H1 (cell line): Measurements from ENCODE around the gene PHLDA3.

ENCODE experiments used
- CTCF ChIP-seq, 3 experiments: IDR thresholded peaks; 1 replicate in 2 of 3; 2 replicates in 1 of 3; pipeline versions ENCODE4 v1.5.1 to v1.6.1; 2011; ENCODE audit warnings: low read length in 3 of 3, mild to moderate bottlenecking in 3 of 3, inconsistent platforms in 2 of 3, low read depth in 1 of 3, moderate library complexity in 1 of 3; ENCODE audit not compliant: insufficient read depth in 1 of 3; ENCODE audit errors: control extremely low read depth in 1 of 3
- POLR2A ChIP-seq, 2 experiments: IDR thresholded peaks; 1 replicate in 1 of 2; 2 replicates in 1 of 2; pipeline ENCODE4 v1.6.1; 2011; ENCODE audit warnings: low read depth in 2 of 2, low read length in 2 of 2, mild to moderate bottlenecking in 2 of 2; ENCODE audit errors: control extremely low read depth in 1 of 2
- SIX5 ChIP-seq: IDR thresholded peaks from 2 replicates; pipeline ENCODE4 v1.6.1; 2011; ENCODE audit warnings: mild to moderate bottlenecking, low read depth, low read length
- SP2 ChIP-seq: IDR thresholded peaks from 2 replicates; pipeline ENCODE4 v1.6.1; 2012; ENCODE audit warnings: mild to moderate bottlenecking, low read length, inconsistent platforms
- TAF1 ChIP-seq: IDR thresholded peaks from 2 replicates; pipeline ENCODE4 v1.6.1; 2011; ENCODE audit warnings: mild to moderate bottlenecking, low read depth, low read length
- USF2 ChIP-seq: IDR thresholded peaks from 2 replicates; pipeline ENCODE4 v1.6.1; 2011; ENCODE audit warnings: low read length, improper control_type of control experiment

DNA sequence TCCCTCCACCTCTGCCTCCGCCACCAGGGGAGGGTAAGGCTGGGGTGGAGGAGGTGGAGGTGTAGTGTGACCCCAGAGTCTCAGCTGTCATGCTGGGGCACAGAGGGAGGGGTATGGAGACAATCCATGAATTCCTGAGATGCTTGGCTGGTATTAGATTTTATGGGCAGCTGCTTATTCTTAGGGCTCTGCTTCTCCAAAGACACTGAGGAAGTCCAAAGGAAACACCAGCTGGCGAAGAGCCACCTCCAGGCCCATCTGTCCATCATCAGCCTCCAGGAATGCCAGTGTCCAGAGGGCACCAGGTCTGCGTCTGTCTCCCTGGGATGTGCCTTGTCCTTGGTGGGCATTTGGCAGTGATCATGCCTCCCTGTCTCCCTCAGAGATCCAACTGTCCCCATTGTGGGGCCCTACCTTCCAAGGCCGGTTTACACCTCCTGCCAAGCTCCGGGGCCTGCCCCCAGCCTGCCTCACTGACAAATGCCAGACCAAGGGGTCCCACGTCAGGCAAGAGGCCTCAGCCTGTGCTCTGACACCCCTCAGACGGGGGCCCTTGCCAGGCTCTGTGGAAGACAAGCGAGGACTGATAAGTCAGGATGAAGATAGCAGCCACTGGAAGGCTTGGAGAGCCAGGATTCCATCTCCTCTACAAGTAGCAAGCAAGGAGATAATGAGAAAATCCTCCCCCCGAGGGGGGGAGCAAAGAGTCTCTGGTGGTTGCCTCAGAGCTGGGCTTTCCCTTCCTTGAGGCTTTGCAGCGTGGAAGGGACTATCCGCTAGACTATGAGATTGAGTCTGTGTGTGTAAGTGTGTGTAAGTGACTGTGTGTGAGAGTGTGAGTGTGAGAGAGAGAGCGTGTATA lies 49.0 kb downstream of the PHLDA3 start:
- TF ChIP-seq TAF1, result no peak
- TF ChIP-seq SP2, result no peak
- no peak for TF ChIP-seq SIX5
- TF ChIP-seq USF2, result no peak
- no peak for TF ChIP-seq POLR2A (IDR thresholded peaks at IDR 0.05; ENCODE audit: control extremely low read depth in 1 of 2, low read depth in 2 of 2, low read length in 2 of 2)
- TF ChIP-seq CTCF (IDR thresholded peaks at IDR 0.05; ENCODE audit: control extremely low read depth in 1 of 3, insufficient read depth in 1 of 3, low read depth in 1 of 3, low read length in 3 of 3), result no peak
